Neural cell (in vitro differentiated cells): ENCODE data around the gene FAM184A. TPM values are rescaled to one million over a fixed set of nuclear protein-coding genes. Genes with fewer than 3 reads are reported as not detected.

Experiments
- H2AFZ ChIP-seq: fragments of 200-600, 300-800 bp; sonication (generic), shearing (Covaris generic); 2 replicates; pipeline ENCODE4 v1.6.0; 2014; ENCODE audit warnings: low read depth, mild to moderate bottlenecking, antibody characterized with exemption, low read length, moderate library complexity
- H3F3A ChIP-seq: fragments of 200-600 bp; shearing (Covaris generic); 2 replicates; pipeline ENCODE4 v1.6.1; 2016; ENCODE audit warnings: mild to moderate bottlenecking, moderate library complexity, mixed read lengths, antibody characterized with exemption, low read length; ENCODE audit not compliant: insufficient read depth, poor library complexity, severe bottlenecking
- H3K27ac ChIP-seq: fragments of 200-600, 300-800 bp; sonication (generic), shearing (Covaris generic); 2 replicates; pipeline ENCODE4 v1.5.1; 2014; ENCODE audit warnings: mild to moderate bottlenecking, low read length, moderate library complexity
- H3K27me3 ChIP-seq: fragments of 300-800, 200-600 bp; sonication (generic), shearing (Covaris generic); 2 replicates; pipeline ENCODE4 v1.6.0; 2014; ENCODE audit warnings: mild to moderate bottlenecking, low read depth, low read length, moderate library complexity; ENCODE audit not compliant: insufficient read depth
- H3K36me3 ChIP-seq: fragments of 300-800, 200-600 bp; sonication (generic), shearing (Covaris generic); 2 replicates; pipeline ENCODE4 v1.5.1; 2014; ENCODE audit warnings: mild to moderate bottlenecking, antibody characterized with exemption, low read length, moderate library complexity; ENCODE audit not compliant: insufficient read depth
- H3K4me2 ChIP-seq: fragments of 300-800, 200-600 bp; sonication (generic), shearing (Covaris generic); 2 replicates; pipeline ENCODE4 v1.6.0; 2014; ENCODE audit warnings: mild to moderate bottlenecking, low read length
- H3K4me3 ChIP-seq: fragments of 300-800, 200-600 bp; sonication (generic), shearing (Covaris generic); 2 replicates; pipeline ENCODE4 v1.5.1; 2014; ENCODE audit warnings: mild to moderate bottlenecking, low read length, moderate library complexity
- H3K79me2 ChIP-seq: fragments of 200-600 bp; shearing (Covaris generic); replicated peaks from 2 replicates; pipeline ENCODE4 v1.6.0; 2014; ENCODE audit warnings: mild to moderate bottlenecking, low read length, moderate library complexity; ENCODE audit not compliant: insufficient read depth
- H3K9ac ChIP-seq: fragments of 300-800, 200-600 bp; sonication (generic), shearing (Covaris generic); 2 replicates; pipeline ENCODE4 v1.6.1; 2016; ENCODE audit warnings: mild to moderate bottlenecking, low read length, mixed read lengths
- H3K9me2 ChIP-seq: fragments of 200-600 bp; shearing (Covaris generic); 2 replicates; pipeline ENCODE4 v1.6.1; 2016; ENCODE audit warnings: mild to moderate bottlenecking, low read length, mixed read lengths; ENCODE audit not compliant: insufficient read depth
- H3K9me3 ChIP-seq: fragments of 200-600, 300-800 bp; sonication (generic), shearing (Covaris generic); 2 replicates; pipeline ENCODE4 v1.6.1; 2016; ENCODE audit warnings: mild to moderate bottlenecking, mixed run types, low read length, moderate library complexity, mixed read lengths
- H4K20me1 ChIP-seq: fragments of 200-600 bp; shearing (Covaris generic); 2 replicates; pipeline ENCODE4 v1.6.1; 2016; ENCODE audit warnings: mild to moderate bottlenecking, mixed run types; ENCODE audit not compliant: insufficient read depth
- CTCF ChIP-seq: fragments of 450-650 bp; IDR thresholded peaks from 2 replicates; pipeline ENCODE4 v1.5.1; 2014; ENCODE audit warnings: antibody characterized with exemption, mild to moderate bottlenecking, moderate library complexity; ENCODE audit not compliant: poor library complexity, severe bottlenecking
- EP300 ChIP-seq: fragments of 450-650 bp; conservative IDR thresholded peaks from 2 replicates; pipeline ENCODE4 v1.6.1; 2014; ENCODE audit warnings: antibody characterized with exemption, mild to moderate bottlenecking, moderate library complexity; ENCODE audit not compliant: poor library complexity, severe bottlenecking
- EZH2 ChIP-seq: fragments of 200-600, 300-800 bp; shearing (Covaris generic), sonication (generic); IDR thresholded peaks from 2 replicates; pipeline ENCODE4 v1.6.1; 2014; ENCODE audit warnings: antibody characterized with exemption, low read length, borderline replicate concordance, mild to moderate bottlenecking; ENCODE audit not compliant: insufficient read depth, poor library complexity, severe bottlenecking
- MXI1 ChIP-seq: fragments of 450-650 bp; conservative IDR thresholded peaks from 2 replicates; pipeline ENCODE4 v1.6.1; 2014; ENCODE audit warnings: antibody characterized with exemption, mild to moderate bottlenecking; ENCODE audit not compliant: poor library complexity, severe bottlenecking
- POLR2AphosphoS5 ChIP-seq: IDR thresholded peaks from 2 replicates; pipeline ENCODE4 v1.6.1; 2012
- RAD21 ChIP-seq: fragments of 450-650 bp; conservative IDR thresholded peaks from 2 replicates; pipeline ENCODE4 v1.6.1; 2014; ENCODE audit warnings: antibody characterized with exemption, mild to moderate bottlenecking, moderate library complexity
- REST ChIP-seq: IDR thresholded peaks from 2 replicates; pipeline ENCODE4 v1.6.1; 2012; ENCODE audit warnings: borderline replicate concordance
- SMC3 ChIP-seq: fragments of 450-650 bp; conservative IDR thresholded peaks from 2 replicates; pipeline ENCODE4 v1.6.1; 2014; ENCODE audit warnings: antibody characterized with exemption, mild to moderate bottlenecking, moderate library complexity; ENCODE audit not compliant: poor library complexity
- TAF1 ChIP-seq: IDR thresholded peaks from 2 replicates; pipeline ENCODE4 v1.6.1; 2012; ENCODE audit warnings: low read depth
- polyA plus RNA-seq: library from polyadenylated mRNA; depleted of rRNA; stranded (reverse); fragments of >200 nt; gene quantifications from 2 replicates; pipeline ENCODE4 v1.2.3, GENCODE V29; 2014

FAM184A gene
- polyA plus RNA-seq, 1 donor from 2014 or later: 47.5 TPM

GRCh38 chr6:118963003-118963402, 115.5 kb downstream of the FAM184A start:
- H3K4me3 ChIP-seq: no peak overlapping the region
- no peaks in the 10 kb centered on the region for H3F3A ChIP-seq
- H3K9me3 ChIP-seq: no peaks in the 10 kb centered on the region
- no peak overlapping the region for H3K4me2 ChIP-seq
- TF ChIP-seq REST (no peak), SMC3 (no peak), RAD21 (no peak), CTCF (no peak), EZH2 (no peak), MXI1 (no peak), EP300 (no peak), TAF1 (no peak), POLR2AphosphoS5 (no peak)
- H2AFZ ChIP-seq: no peak overlapping the region
- H3K9ac ChIP-seq: no peak overlapping the region
- H3K79me2 ChIP-seq: no peaks in the 10 kb centered on the region
- no peaks in the 10 kb centered on the region for H3K27me3 ChIP-seq
- H3K27ac ChIP-seq: no peak overlapping the region
- no peaks in the 10 kb centered on the region for H3K9me2 ChIP-seq
- no peaks in the 10 kb centered on the region for H3K36me3 ChIP-seq
- no peaks in the 10 kb centered on the region for H4K20me1 ChIP-seq

- Histone ChIP-seq H3F3A (no peaks in the 10 kb centered on the region), H3K36me3 (no peaks in the 10 kb centered on the region), H3K4me3 (no peak overlapping the region), H2AFZ (no peak overlapping the region), H3K79me2 (no peaks in the 10 kb centered on the region), H4K20me1 (no peaks in the 10 kb centered on the region), H3K9me3 (no peaks in the 10 kb centered on the region), H3K9me2 (no peaks in the 10 kb centered on the region), H3K9ac (no peak overlapping the region), H3K27ac (no peak overlapping the region), H3K4me2 (no peak overlapping the region), H3K27me3 (no peaks in the 10 kb centered on the region)
- TF ChIP-seq EZH2 (no peak), REST (no peak), EP300 (no peak)
These were observed 118.6 kb downstream of the FAM184A start for GRCh38 chr6:118959903-118960302.
